Right atrium auricular region (tissue), 2 donors: ENCODE results near the gene SLU7. TPM values are rescaled to one million over a fixed set of nuclear protein-coding genes. Genes with fewer than 3 reads are reported as not detected.

ENCODE experiments used
- DNase-seq: peaks from one replicate; pipeline ENCODE4 v3.0.0-alpha.2; 2019; ENCODE audit warnings: low spot score
- H3K27ac ChIP-seq, 2 donors: fragments of 200-600 bp; sonication (generic); 1 replicate in 1 of 2; 2 replicates in 1 of 2; pipeline ENCODE4 v1.5.1; 2016 to 2019
- H3K27me3 ChIP-seq, 2 donors: fragments of 200-600 bp; sonication (generic); one replicate each; pipeline versions ENCODE4 v1.5.1 to v1.6.0; 2017 to 2019
- H3K36me3 ChIP-seq: fragments of 200-600 bp; sonication (generic); one replicate; pipeline ENCODE4 v1.5.1; 2016
- H3K4me1 ChIP-seq, 2 donors: fragments of 200-600 bp; sonication (generic); one replicate each; pipeline versions ENCODE4 v1.5.1 to v1.6.0; 2017 to 2019
- H3K4me3 ChIP-seq, 2 donors: fragments of 200-600 bp; sonication (generic); 1 replicate in 1 of 2; 2 replicates in 1 of 2; pipeline ENCODE4 v1.5.1; 2017 to 2019; ENCODE audit warnings: mild to moderate bottlenecking in 1 of 2, moderate library complexity in 1 of 2
- H3K9me3 ChIP-seq, 2 donors: fragments of 200-600 bp; sonication (generic); one replicate each; pipeline ENCODE4 v1.5.1; 2019
- CTCF ChIP-seq, 2 donors: fragments of 200-600 bp; sonication (generic); IDR thresholded peaks; one replicate each; pipeline ENCODE4 v1.5.1; 2019; ENCODE audit warnings: antibody characterized with exemption in 2 of 2
- total RNA-seq, 2 donors: library from RNA; depleted of rRNA; stranded (reverse); fragments of >200 nt; gene quantifications; one replicate each; pipeline ENCODE4 v1.1.0, GENCODE V29; 2016

SLU7 gene
- total RNA-seq, 2 donors from 2014 or later = 55.0 to 55.2 TPM

DNA sequence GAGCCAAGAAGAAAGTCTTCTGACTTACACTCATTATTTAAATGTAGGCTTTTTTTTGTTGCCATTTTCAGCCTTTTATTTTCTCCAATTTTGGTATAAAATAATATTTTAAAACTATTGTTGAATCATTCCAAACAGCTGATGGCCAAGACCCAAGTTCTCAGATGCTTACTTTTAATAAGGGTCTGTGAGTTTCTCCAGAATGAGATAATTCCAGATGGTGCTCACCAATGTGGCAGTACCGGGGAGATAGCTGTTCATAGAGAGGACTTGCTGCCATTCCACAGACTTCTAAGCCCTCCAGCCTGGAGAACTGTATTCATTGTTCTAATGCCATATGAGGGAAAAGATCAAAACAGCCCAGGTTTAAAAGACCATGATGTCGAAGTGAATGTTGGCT is 43.2 kb downstream of the SLU7 start:
- Histone ChIP-seq H3K4me3 (no peak overlapping the region), H3K27me3 (no peaks in the 10 kb centered on the region), H3K4me1 (peaks cover 0 to 12% of the 10 kb centered on the region in 2 donors), H3K9me3 (no peaks in the 10 kb centered on the region), H3K36me3 (no peaks in the 10 kb centered on the region), H3K27ac (no peak overlapping the region)
- no peak for DNase-seq
- TF ChIP-seq CTCF (IDR thresholded peaks at IDR 0.05) = no peak

DNA sequence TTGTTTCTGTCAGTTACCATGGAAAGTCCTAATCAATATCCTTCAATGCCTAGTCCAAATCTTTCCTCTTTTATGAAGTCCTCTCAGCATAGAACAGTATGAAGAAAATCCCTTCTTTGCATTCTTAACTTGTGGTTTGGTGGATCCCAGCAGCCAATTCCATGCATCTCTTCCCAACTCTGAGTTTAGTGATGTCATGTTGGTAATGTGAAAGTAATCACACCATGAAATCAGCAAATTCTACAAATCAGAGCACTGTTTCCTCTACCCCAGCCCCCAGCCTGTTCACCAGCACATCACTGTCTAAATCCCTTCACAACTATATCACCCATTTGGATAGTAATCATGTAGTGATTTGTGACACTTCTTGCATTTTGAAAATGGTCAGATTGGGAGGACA is 43.7 kb downstream of the SLU7 start:
- no peaks in the 10 kb centered on the region for H3K27me3 ChIP-seq
- no peak overlapping the region for H3K27ac ChIP-seq
- no peak for TF ChIP-seq CTCF (IDR thresholded peaks at IDR 0.05)
- no peak overlapping the region for H3K4me3 ChIP-seq
- no peak for DNase-seq
- H3K36me3 ChIP-seq = no peaks in the 10 kb centered on the region
- no peaks in the 10 kb centered on the region for H3K9me3 ChIP-seq
- H3K4me1 ChIP-seq = peaks cover 0 to 12% of the 10 kb centered on the region in 2 donors

DNA sequence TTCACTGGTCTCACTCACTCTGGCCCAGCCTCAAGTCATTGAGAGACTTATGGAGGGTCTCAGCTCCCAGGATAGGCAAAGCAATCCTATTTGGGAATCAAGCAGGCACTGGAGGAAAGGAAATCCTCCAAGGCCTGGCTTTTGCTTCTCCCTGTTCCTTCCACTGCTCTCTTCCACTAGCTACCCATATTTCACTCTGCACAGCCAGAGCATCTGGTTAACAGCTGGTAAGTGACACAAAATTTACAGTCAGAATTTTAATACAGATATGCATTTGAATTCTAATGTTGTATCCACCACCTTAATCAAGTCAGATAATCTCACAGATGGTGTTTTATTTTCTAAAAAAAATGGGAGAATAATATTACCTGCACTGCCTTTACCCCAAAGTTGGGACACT is 47.6 kb downstream of the SLU7 start:
- no peaks in the 10 kb centered on the region for H3K9me3 ChIP-seq
- no peak overlapping the region for H3K27ac ChIP-seq
- no peaks in the 10 kb centered on the region for H3K27me3 ChIP-seq
- no peak for DNase-seq
- TF ChIP-seq CTCF (IDR thresholded peaks at IDR 0.05) = no peak
- no peak overlapping the region for H3K4me3 ChIP-seq
- H3K4me1 ChIP-seq = no peaks in the 10 kb centered on the region
- no peaks in the 10 kb centered on the region for H3K36me3 ChIP-seq

GRCh38 chr5:160370713-160371034 is 48.2 kb downstream of the SLU7 start:
- DNase-seq = no peak
- Histone ChIP-seq H3K9me3 (no peaks in the 10 kb centered on the region), H3K4me3 (peak overlapping the region; percentile 55 to 63), H3K36me3 (no peaks in the 10 kb centered on the region), H3K27me3 (no peaks in the 10 kb centered on the region), H3K4me1 (no peaks in the 10 kb centered on the region), H3K27ac (peak overlapping the region; percentile 57)
- no peak for TF ChIP-seq CTCF (IDR thresholded peaks at IDR 0.05)

DNA sequence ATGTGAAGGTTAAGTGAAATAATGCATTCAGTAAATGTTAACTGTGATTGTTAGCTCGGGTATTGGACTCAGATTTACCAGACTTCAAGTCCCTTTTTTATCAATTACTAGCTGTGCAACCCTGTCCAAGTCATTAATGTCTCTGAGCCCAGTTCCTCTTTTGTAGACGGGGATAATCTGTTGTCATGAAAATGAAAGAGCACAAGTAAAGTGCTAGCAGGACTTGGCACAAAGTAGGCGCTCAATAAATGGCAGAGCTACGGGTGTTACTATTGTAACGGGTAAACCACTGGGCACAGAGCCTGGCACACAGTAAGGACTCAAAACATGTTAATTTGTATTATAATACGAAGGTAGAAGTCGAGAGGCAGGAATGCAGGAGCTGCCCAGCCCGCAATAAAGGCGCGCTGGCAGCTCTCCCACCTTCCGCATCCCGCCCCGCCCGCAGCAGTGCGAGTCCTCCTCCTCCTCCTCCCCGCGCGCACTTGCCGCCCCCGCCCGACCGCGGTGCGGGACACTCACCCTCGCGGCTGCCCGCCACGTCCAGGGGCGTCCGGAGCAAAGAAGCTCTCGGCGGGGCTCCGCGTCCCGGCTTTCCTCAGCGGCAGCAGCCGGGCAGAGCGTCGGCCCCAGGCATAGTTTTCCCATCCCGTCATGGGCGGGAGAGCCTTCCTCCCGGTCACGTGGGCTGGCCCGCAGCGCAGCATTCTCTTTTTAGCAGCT is 48.7 kb downstream of the SLU7 start, which contains the start of gene C1QTNF2:
TSS of gene C1QTNF2 (minus strand) at position 637 of the 723 bp plus-strand sequence. CDS start 15,615 bp downstream, outside the sequence.
- DNase-seq = peak; percentile 69
- Histone ChIP-seq H3K27me3 (no peaks in the 10 kb centered on the region), H3K4me1 (no peaks in the 10 kb centered on the region), H3K27ac (peak within 1 kb of the TSS; percentile 57), H3K4me3 (peak within 1 kb of the TSS; percentile 55 to 63), H3K9me3 (no peaks in the 10 kb centered on the region), H3K36me3 (no peaks in the 10 kb centered on the region)
- no peak for TF ChIP-seq CTCF (IDR thresholded peaks at IDR 0.05)

- no peak overlapping the region for H3K4me3 ChIP-seq
- no peaks in the 10 kb centered on the region for H3K9me3 ChIP-seq
- no peak overlapping the region for H3K27ac ChIP-seq
- no peaks in the 10 kb centered on the region for H3K27me3 ChIP-seq
- H3K36me3 ChIP-seq = no peaks in the 10 kb centered on the region
- H3K4me1 ChIP-seq = peaks cover 0 to 13% of the 10 kb centered on the region in 2 donors
- no peak for DNase-seq
- TF ChIP-seq CTCF (IDR thresholded peaks at IDR 0.05) = no peak
These were observed 51.0 kb downstream of the SLU7 start for GRCh38 chr5:160367885-160368284.
